Astrocyte (in vitro differentiated cells and primary cell): ENCODE data around the gene DYRK3.

Source experiments
- CTCF ChIP-seq: IDR thresholded peaks from 2 replicates; pipeline ENCODE4 v1.5.1; 2011; ENCODE audit warnings: low read depth, mild to moderate bottlenecking, inconsistent platforms, low read length, moderate library complexity; ENCODE audit not compliant: insufficient read depth
- EZH2 ChIP-seq: IDR thresholded peaks from 2 replicates; pipeline ENCODE4 v1.6.1; 2012; ENCODE audit warnings: mild to moderate bottlenecking, low read length, inconsistent platforms; ENCODE audit not compliant: insufficient read depth

GRCh38 chr1:206600527-206600926, 34.8 kb upstream of the DYRK3 start:
- TF ChIP-seq CTCF = no peak
- no peak for TF ChIP-seq EZH2
